ENCODE measurements around the gene PAK1. TPM values are rescaled to one million over a fixed set of nuclear protein-coding genes. Genes with fewer than 3 reads are reported as not detected.

Gene PAK1
- total and polyA plus RNA-seq, 2 of the 4 experiments (the other 2 are of a cell fraction) = 34.3 to 60.6 TPM

DNA sequence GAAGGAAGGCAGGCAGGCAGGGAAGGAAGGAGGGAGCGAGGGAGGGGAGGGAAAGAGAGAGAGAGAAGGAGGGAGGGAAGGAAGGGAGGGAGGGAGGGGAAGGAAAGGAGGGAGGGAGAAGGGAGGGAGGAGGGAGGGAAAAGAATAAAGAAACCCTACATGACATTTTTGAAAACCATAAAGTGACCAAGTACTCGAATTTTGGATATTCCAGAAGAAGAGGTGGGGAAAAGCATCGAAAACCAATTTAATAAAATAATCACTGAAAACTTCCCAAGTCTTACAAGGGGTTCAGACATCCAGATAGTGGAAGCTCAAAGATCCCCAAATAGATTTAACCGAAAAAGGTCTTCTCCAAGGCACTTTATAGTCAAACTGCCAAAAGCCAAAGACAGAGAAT, 184.2 kb downstream of the PAK1 start:
- Histone ChIP-seq H3K23ac (ENCODE audit: low read depth, low read length) (no peak overlapping the region), H3K27ac (ENCODE audit: insufficient read depth, low read length) (no peak overlapping the region), H3K4me2 (ENCODE audit: low read depth, low read length) (no peak overlapping the region), H3K79me1 (ENCODE audit: low read depth in 1 of 2, low read length in 2 of 2) (no peaks in the 10 kb centered on the region), H4K5ac (ENCODE audit: low read depth, low read length) (no peak overlapping the region), H4K20me1 (ENCODE audit: insufficient read depth, low read length) (no peaks in the 10 kb centered on the region), H2BK5ac (ENCODE audit: low read depth, low read length, poor library complexity, severe bottlenecking) (no peak overlapping the region), H3K9me1 (ENCODE audit: insufficient read depth, low read length) (peaks cover 6% of the 10 kb centered on the region), H2BK120ac (ENCODE audit: low read depth, low read length) (no peak overlapping the region), H2AK5ac (ENCODE audit: low read depth, low read length) (no peak overlapping the region), H2BK15ac (ENCODE audit: low read depth, low read length) (no peak overlapping the region), H3K36me3 (ENCODE audit: control insufficient read depth, insufficient read depth, low read length) (no peaks in the 10 kb centered on the region), H3K56ac (ENCODE audit: extremely low read depth, insufficient read depth, low read length) (no peak overlapping the region), H4K8ac (ENCODE audit: low read depth in 2 of 2, low read length in 2 of 2) (no peak overlapping the region), H2BK20ac (ENCODE audit: low read depth, low read length) (no peak overlapping the region), H3K14ac (replicated peaks; ENCODE audit: low read depth, low read length) (no peak overlapping the region), H3K4ac (ENCODE audit: low read depth, low read length) (no peak overlapping the region), H3K4me3 (ENCODE audit: insufficient read depth, low read depth, low read length) (no peak overlapping the region), H3K9me3 (ENCODE audit: control insufficient read depth, insufficient read depth, low read length) (no peaks in the 10 kb centered on the region; the same call in 1 of the 2 replicates), H2AFZ (replicated peaks; ENCODE audit: low read length, poor library complexity) (no peak overlapping the region), H2AK9ac (replicated peaks; ENCODE audit: low read depth, low read length, poor library complexity) (no peak overlapping the region), H3K9ac (ENCODE audit: low read depth, low read length) (no peak overlapping the region), H3K4me1 (ENCODE audit: control insufficient read depth, insufficient read depth, low read length) (peaks cover 8% of the 10 kb centered on the region), H4K91ac (ENCODE audit: insufficient read depth, low read depth, low read length) (no peak overlapping the region), H3K27me3 (ENCODE audit: control insufficient read depth, insufficient read depth, low read length) (no peaks in the 10 kb centered on the region), H3K18ac (ENCODE audit: low read depth, low read length) (no peak overlapping the region)
- WGBS, 2 experiments (ENCODE audit: extremely low coverage in 2 of 2, insufficient read length in 1 of 2) = no CpG with 5 or more reads among the region's 4 CpGs
- no TSS peak for BruUV-seq (replicated peaks)
- in situ Hi-C loops (cut with MboI; ENCODE audit: low sequenced_read_pairs) (no loop called here), dilution Hi-C loops (cut with HindIII; ENCODE audit: low sequenced_read_pairs, unreplicated experiment) (no loop called here), intact Hi-C loops (cut with micrococcal nuclease) (loop anchor here (5.0 kb wide), 1 partner anchor 1028 kb away; no protein-coding TSS in a partner anchor)
- ChIA-PET CTCF (no interaction called here), POLR2A (ENCODE audit: unreplicated experiment) (no interaction called here)
- DNase-seq (no peak), ATAC-seq (ENCODE audit: low read depth) (no peak)
- TF ChIP-seq CEBPB (IDR thresholded peaks at IDR 0.05; ENCODE audit: low read depth, low read length) (no peak), NFE2L2 (IDR thresholded peaks at IDR 0.05; ENCODE audit: low read depth, low read length) (no peak), RCOR1 (IDR thresholded peaks at IDR 0.05; ENCODE audit: insufficient replicate concordance, low read length) (no peak), POLR2A (IDR thresholded peaks at IDR 0.05; ENCODE audit: low read depth, low read length) (no peak), MAZ (IDR thresholded peaks at IDR 0.05; ENCODE audit: borderline replicate concordance, low read depth, low read length) (no peak), MXI1 (IDR thresholded peaks at IDR 0.05; ENCODE audit: borderline replicate concordance, low read depth, low read length) (no peak), FOS (IDR thresholded peaks at IDR 0.05; ENCODE audit: low read depth, low read length) (no peak), SMC3 (IDR thresholded peaks at IDR 0.05; ENCODE audit: low read depth, low read length) (no peak), RAD21 (IDR thresholded peaks at IDR 0.05; ENCODE audit: low read length) (no peak), BHLHE40 (IDR thresholded peaks at IDR 0.05; ENCODE audit: low read depth, low read length) (no peak), USF2 (IDR thresholded peaks at IDR 0.05; ENCODE audit: low read depth, low read length) (no peak), RFX5 (IDR thresholded peaks at IDR 0.05; ENCODE audit: low read depth, low read length) (no peak), CHD1 (IDR thresholded peaks at IDR 0.05; ENCODE audit: low read depth, low read length) (no peak), MAFK (IDR thresholded peaks at IDR 0.05; ENCODE audit: low read depth, low read length) (no peak)
- TF ChIP-seq, protein P1, sequence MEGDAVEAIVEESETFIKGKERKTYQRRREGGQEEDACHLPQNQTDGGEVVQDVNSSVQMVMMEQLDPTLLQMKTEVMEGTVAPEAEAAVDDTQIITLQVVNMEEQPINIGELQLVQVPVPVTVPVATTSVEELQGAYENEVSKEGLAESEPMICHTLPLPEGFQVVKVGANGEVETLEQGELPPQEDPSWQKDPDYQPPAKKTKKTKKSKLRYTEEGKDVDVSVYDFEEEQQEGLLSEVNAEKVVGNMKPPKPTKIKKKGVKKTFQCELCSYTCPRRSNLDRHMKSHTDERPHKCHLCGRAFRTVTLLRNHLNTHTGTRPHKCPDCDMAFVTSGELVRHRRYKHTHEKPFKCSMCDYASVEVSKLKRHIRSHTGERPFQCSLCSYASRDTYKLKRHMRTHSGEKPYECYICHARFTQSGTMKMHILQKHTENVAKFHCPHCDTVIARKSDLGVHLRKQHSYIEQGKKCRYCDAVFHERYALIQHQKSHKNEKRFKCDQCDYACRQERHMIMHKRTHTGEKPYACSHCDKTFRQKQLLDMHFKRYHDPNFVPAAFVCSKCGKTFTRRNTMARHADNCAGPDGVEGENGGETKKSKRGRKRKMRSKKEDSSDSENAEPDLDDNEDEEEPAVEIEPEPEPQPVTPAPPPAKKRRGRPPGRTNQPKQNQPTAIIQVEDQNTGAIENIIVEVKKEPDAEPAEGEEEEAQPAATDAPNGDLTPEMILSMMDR (conservative IDR thresholded peaks at IDR 0.05; ENCODE audit: low read depth, low read length) = no peak
- TF ChIP-seq, protein P2, sequence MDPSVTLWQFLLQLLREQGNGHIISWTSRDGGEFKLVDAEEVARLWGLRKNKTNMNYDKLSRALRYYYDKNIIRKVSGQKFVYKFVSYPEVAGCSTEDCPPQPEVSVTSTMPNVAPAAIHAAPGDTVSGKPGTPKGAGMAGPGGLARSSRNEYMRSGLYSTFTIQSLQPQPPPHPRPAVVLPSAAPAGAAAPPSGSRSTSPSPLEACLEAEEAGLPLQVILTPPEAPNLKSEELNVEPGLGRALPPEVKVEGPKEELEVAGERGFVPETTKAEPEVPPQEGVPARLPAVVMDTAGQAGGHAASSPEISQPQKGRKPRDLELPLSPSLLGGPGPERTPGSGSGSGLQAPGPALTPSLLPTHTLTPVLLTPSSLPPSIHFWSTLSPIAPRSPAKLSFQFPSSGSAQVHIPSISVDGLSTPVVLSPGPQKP (IDR thresholded peaks at IDR 0.05; ENCODE audit: borderline replicate concordance, low read depth, low read length) = no peak

Data from IMR-90 (cell line).